Thymus (tissue), 11 donors: Measurements from ENCODE around the gene ZFPM1. TPM values are rescaled to one million over a fixed set of nuclear protein-coding genes. Genes with fewer than 3 reads are reported as not detected.
A peak's percentile ranks its signal among the peaks of the same experiment; 100 is the strongest.
"Not testable (repeated sequence)": the region's sequence is repeated elsewhere in the genome, so short reads cannot be mapped to it uniquely, and the experiment has no call there.

Experiments
- DNase-seq, 9 donors: peaks; one replicate each; pipeline ENCODE4 v3.0.0-alpha.2; 2013; ENCODE audit warnings: low spot score in 9 of 9, low read depth in 6 of 9, missing footprints in 1 of 9
- H3K27ac ChIP-seq, 2 donors: one replicate each; pipeline ENCODE4 v1.5.1; 2013; ENCODE audit warnings: control low read depth in 1 of 2, low read depth in 1 of 2, low read length in 1 of 2, mild to moderate bottlenecking in 1 of 2, moderate library complexity in 1 of 2
- H3K27me3 ChIP-seq, 2 donors: one replicate each; pipeline ENCODE4 v1.5.1; 2013; ENCODE audit warnings: low read length in 1 of 2; ENCODE audit not compliant: control insufficient read depth in 2 of 2, insufficient read depth in 1 of 2
- H3K36me3 ChIP-seq, 2 donors: one replicate each; pipeline ENCODE4 v1.5.1; 2013; ENCODE audit warnings: low read length in 1 of 2, mild to moderate bottlenecking in 1 of 2, moderate library complexity in 1 of 2; ENCODE audit not compliant: control insufficient read depth in 2 of 2, insufficient read depth in 2 of 2
- H3K4me1 ChIP-seq, 2 donors: one replicate each; pipeline ENCODE4 v1.5.1; 2013; ENCODE audit warnings: low read length in 2 of 2; ENCODE audit not compliant: control insufficient read depth in 2 of 2, insufficient read depth in 2 of 2
- H3K4me3 ChIP-seq, 2 donors: one replicate each; pipeline ENCODE4 v1.5.1; 2013; ENCODE audit warnings: low read length in 2 of 2, control low read depth in 1 of 2, mild to moderate bottlenecking in 1 of 2
- H3K9me3 ChIP-seq, 2 donors: one replicate each; pipeline ENCODE4 v1.5.1; 2013; ENCODE audit warnings: low read length in 1 of 2, mild to moderate bottlenecking in 1 of 2; ENCODE audit not compliant: control insufficient read depth in 2 of 2, insufficient read depth in 1 of 2
- whole genome bisulfite sequencing: extraction: QIAGEN DNeasy Blood & Tissue Kit; methylation state at CpG from one replicate; pipeline ENCODE4 v1.1.7; 2013; 5-methylcytosine and 5-hydroxymethylcytosine counted together
- polyA plus RNA-seq: library from polyadenylated mRNA; stranded (reverse); fragments of 200-250 nt; gene quantifications from one replicate; pipeline ENCODE4 v1.2.3, GENCODE V29; 2013
- total RNA-seq: library from RNA; stranded (reverse); fragments of 120-200 nt; gene quantifications from one replicate; pipeline ENCODE4 v1.2.4, GENCODE V29; 2013
- donor health status: healthy.

The ZFPM1 gene
- total and polyA plus RNA-seq, 2 donors: 1.6 to 4.2 TPM

GRCh38 chr16:88466175-88466862 is 13.2 kb downstream of the ZFPM1 start:
- peaks cover 22 to 69% of the 10 kb centered on the region in 2 donors for H3K4me1 ChIP-seq
- H3K9me3 ChIP-seq: no peaks in the 10 kb centered on the region
- H3K36me3 ChIP-seq: peaks cover 0 to 2% of the 10 kb centered on the region in 2 donors
- DNase-seq: peak in 1 of 9 donors; percentile 44
- H3K4me3 ChIP-seq: no peak overlapping the region
- peak overlapping the region in 1 of 2 donors; percentile 39 for H3K27ac ChIP-seq
- WGBS: 78% methylated on average over 15 of the region's 15 CpGs
- H3K27me3 ChIP-seq: no peaks in the 10 kb centered on the region

DNA sequence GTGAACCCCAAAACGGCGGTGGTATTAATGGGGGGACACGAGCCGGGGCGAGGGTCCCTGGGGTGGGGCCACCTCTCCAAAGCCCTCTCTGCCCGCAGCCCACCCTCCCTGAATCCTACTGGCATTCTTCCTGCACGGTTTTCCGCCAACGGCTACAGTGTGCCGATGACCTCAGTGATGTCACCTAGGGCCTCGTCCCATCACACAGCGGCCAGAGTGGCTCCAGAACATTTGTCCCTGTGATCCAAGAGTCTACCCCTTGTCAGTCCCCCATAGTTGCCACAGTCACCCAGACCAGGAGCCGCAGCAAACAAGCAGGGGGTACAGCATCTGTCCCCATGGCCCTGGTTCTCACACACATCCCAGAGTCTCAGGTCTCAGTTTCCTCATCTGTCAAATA is 13.9 kb downstream of the ZFPM1 start:
- H3K4me1 ChIP-seq: peaks cover 26 to 74% of the 10 kb centered on the region in 2 donors
- WGBS: 96% methylated on average over 13 of the region's 13 CpGs
- DNase-seq: no peak
- H3K27me3 ChIP-seq: no peaks in the 10 kb centered on the region
- H3K9me3 ChIP-seq: no peaks in the 10 kb centered on the region
- no peak overlapping the region for H3K27ac ChIP-seq
- H3K4me3 ChIP-seq: no peak overlapping the region
- H3K36me3 ChIP-seq: peaks cover 0 to 2% of the 10 kb centered on the region in 2 donors

DNA sequence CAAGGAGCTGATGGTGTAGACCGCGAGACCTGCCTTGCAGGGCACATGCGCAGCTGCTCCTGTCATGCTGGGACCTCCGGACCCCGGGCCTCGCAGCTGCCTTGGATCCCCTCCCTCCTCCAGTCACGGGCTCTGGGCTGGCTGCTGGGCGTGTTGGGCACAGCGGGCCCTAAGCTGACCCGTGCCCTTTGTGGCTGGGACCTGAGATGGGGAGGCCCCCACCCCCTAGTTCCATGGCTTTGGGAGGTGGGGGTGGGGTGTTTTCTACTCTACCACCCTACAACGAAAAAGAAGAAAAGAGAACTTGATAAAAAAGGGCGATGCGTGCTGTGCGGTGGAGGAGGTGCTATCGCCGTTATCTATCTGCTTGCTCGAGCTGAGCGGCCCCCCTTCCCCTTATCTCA is 14.5 kb downstream of the ZFPM1 start:
- 90% methylated on average over 18 of the region's 18 CpGs for WGBS
- Histone ChIP-seq H3K4me3 (no peak overlapping the region), H3K9me3 (no peaks in the 10 kb centered on the region), H3K4me1 (peaks cover 31 to 74% of the 10 kb centered on the region in 2 donors), H3K27me3 (no peaks in the 10 kb centered on the region), H3K36me3 (peaks cover 0 to 2% of the 10 kb centered on the region in 2 donors), H3K27ac (no peak overlapping the region)
- DNase-seq: no peak

GRCh38 chr16:88468275-88469129 is 15.4 kb downstream of the ZFPM1 start:
- peak in 1 of 9 donors; percentile 51 for DNase-seq
- 94% methylated on average over 20 of the region's 20 CpGs for WGBS
- no peaks in the 10 kb centered on the region for H3K27me3 ChIP-seq
- peaks cover 0 to 6% of the 10 kb centered on the region in 2 donors for H3K36me3 ChIP-seq
- no peak overlapping the region for H3K4me3 ChIP-seq
- H3K9me3 ChIP-seq: no peaks in the 10 kb centered on the region
- peaks cover 33 to 80% of the 10 kb centered on the region in 2 donors for H3K4me1 ChIP-seq
- no peak overlapping the region for H3K27ac ChIP-seq

DNA sequence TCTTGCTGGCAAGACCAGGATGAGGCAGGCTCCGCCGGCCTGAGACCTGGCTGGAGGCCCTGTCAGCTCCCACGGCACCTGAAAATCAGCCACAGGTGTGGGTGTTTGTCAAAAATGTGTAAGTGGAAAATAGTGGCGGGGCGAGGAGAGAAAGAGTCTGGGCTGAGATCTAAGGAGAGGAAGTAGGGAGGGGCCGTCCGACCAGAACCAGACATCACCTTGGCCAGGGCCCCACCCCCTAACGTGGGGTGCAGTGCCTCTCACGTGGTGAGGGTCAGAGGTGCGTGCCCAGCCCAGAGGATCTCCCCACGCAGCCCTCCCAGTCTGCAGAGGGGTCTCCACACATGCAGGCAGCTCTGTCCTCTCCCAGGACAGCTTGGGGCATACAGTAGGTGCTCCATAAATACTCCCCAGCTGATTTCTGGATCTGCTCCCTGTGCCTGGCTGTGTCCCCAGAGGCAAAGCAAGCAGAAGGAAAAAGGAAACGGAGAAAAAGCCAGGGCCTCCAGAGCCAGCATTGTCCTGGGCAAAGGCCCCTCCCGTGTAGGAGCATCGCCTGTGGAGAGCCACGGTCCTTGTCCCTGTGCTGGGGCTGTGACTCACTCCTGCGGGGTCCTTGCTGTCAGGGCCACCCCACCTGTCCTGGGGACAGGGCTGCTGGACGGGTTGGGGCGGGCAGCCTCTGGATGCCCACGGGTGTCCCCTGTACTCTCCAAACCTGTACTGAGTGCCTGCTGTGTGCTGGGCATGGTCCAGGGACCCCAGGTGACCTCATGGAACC is 16.7 kb downstream of the ZFPM1 start:
- peaks cover 30 to 73% of the 10 kb centered on the region in 2 donors for H3K4me1 ChIP-seq
- H3K36me3 ChIP-seq: peaks cover 0 to 11% of the 10 kb centered on the region in 2 donors
- 63% methylated on average over 19 of the region's 19 CpGs for WGBS
- no peaks in the 10 kb centered on the region for H3K9me3 ChIP-seq
- peak overlapping the region; percentile 62 for H3K27ac ChIP-seq
- DNase-seq: peak in 1 of 9 donors; percentile 58
- no peaks in the 10 kb centered on the region for H3K27me3 ChIP-seq
- H3K4me3 ChIP-seq: no peak overlapping the region

GRCh38 chr16:88470396-88470680 is 17.3 kb downstream of the ZFPM1 start:
- not testable (repeated sequence) for H3K4me3 ChIP-seq, DNase-seq, H3K9me3 ChIP-seq, H3K27me3 ChIP-seq
- peaks cover 0 to 14% of the 10 kb centered on the region in 2 donors for H3K36me3 ChIP-seq
- WGBS: 71% methylated on average over 8 of the region's 13 CpGs
- peaks cover 26 to 69% of the 10 kb centered on the region in 2 donors for H3K4me1 ChIP-seq
- H3K27ac ChIP-seq: peak overlapping the region in 1 of 2 donors; percentile 46

DNA sequence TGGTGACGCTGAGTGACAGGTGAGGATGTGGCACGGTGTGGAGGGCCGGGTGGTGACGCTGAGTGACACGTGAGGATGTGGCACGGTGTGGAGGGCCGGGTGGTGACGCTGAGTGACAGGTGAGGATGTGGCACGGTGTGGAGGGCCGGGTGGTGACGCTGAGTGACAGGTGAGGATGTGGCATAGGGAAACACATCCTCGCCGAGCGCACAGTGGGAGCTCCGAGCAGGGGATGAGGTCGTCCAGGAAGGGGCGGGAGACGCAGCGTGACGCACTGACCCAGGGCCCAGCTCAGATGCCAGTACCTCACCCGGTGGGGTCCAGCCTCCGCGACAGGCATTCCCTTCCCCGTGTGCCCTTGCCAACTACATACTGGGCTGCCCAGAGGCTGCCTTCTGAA is 17.6 kb downstream of the ZFPM1 start:
- H3K27me3 ChIP-seq, DNase-seq, H3K4me3 ChIP-seq, H3K9me3 ChIP-seq, H3K27ac ChIP-seq: not testable (repeated sequence)
- Histone ChIP-seq H3K4me1 (peaks cover 25 to 65% of the 10 kb centered on the region in 2 donors), H3K36me3 (peaks cover 0 to 14% of the 10 kb centered on the region in 2 donors)
- 80% methylated on average over 24 of the region's 24 CpGs for WGBS

DNA sequence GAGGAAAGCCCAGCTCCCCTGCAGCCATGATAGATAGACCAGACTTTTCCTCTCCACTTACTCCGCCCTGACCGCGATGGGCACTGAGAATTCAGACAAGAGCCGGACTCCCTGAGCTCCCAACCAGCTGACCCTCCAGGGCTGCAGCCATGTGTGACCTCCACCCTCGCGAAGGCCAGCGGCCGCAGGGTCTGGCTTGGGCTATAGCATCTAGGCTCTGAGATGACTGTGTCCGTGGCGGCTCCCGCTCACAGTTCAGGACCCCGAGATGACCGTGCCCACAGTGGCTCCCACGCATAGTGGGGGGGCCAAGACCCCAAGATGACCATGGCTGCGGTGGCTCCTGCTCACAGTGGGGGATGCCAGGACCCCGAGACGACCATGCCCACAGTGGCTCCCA is 18.0 kb downstream of the ZFPM1 start:
- H3K4me3 ChIP-seq: no peak overlapping the region
- H3K27ac ChIP-seq: no peak overlapping the region
- H3K36me3 ChIP-seq: peaks cover 0 to 14% of the 10 kb centered on the region in 2 donors
- no peaks in the 10 kb centered on the region for H3K9me3 ChIP-seq
- 98% methylated on average over 17 of the region's 17 CpGs for WGBS
- DNase-seq: no peak
- peaks cover 27 to 65% of the 10 kb centered on the region in 2 donors for H3K4me1 ChIP-seq
- no peaks in the 10 kb centered on the region for H3K27me3 ChIP-seq
